ENCODE data around the gene CCNL2.

Gene CCNL2

GRCh38 chr1:1355416-1355815 lies 43.7 kb downstream of the CCNL2 start:
- DNase-seq (ENCODE audit: low spot score), result no peak

DNA sequence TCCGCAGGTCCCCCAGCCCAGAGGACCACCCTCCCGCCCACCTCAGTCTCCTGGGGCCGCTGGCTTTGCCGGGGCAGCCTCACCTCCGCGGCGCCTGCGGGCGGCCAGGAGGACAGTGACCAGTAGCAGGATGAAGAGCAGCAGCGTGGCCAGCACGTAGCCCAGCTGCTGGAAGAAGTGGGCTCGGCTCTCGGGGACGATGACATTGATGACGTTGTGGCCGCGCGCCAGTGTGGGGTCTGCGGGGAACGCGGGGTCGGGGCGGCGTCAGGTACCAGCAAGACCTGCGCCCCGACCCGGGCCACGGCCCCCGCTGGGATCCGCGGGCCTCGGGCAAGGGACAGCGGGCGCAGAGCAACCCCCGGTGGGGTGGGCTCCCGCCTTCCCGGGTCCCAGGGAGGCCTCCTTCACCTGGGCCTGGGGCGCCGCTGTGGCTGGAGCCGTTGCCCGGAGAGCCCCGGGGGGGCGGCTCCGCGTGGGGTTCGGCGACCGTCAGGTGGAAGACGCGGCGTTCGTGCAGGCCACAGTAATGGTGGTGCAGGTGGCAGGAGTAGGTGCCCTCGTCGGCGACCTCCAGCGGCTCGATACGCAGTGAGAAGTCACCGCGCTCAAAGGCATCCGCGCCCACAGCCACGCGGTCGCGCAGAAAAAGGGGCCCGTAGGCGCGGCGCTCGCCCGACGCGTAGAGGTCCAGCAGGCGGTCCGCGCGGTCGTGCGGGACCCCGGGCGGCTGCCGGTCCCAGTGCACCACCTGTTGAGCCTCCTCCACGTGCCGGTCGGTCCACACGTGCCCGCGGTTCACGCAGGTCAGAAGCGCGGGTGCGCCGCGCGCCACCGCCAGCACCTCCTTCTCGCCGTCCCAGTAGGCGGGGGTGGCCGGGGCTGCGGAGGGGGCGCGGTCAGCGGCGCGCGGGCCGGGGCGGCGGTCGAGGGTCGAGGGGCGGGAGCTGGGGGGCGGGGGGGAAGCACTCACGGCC lies 44.6 kb downstream of the CCNL2 start:
- DNase-seq (ENCODE audit: low spot score), result no peak

DNA sequence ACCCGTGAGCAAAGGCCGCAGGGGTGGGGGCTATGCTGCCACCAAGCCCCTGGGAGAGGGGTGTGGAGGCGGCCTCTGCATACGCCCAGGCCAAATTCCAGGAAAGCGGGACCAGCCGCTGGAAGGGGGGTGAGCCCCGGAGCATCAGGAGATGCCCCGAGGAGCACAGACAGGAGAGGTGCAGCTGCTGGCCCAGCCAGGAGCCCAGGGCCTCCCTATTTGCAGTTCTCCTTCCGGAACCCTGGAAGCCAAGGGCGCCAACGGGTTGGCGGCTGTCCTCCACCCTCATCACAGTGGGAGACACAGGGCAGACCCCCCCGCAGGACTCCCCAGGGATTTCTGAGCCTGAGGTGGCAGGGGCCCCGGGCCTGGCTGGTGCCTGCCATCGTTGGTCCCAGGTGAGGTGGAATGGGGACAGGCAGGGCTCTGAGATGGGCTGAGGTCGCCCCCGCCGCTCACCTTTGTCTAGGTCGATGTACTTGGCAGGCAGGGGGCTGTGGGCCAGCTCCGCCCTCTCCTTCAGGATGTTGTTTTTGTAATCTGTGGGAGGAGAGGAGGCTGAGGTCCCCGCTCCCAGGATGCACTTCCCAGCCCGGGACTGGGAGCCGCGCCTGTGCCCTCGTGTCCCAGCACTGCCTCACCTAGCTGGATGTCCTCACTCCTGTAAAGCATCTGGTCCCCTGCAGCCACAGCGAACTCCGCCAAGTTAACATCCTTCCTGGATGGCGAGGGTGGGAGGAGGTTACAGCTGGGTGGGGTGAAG lies 45.6 kb downstream of the CCNL2 start:
- no peak for DNase-seq (ENCODE audit: low spot score)

- DNase-seq (ENCODE audit: low spot score), result no peak
Measured at GRCh38 chr1:1352786-1353388, 46.2 kb downstream of the CCNL2 start.

DNA sequence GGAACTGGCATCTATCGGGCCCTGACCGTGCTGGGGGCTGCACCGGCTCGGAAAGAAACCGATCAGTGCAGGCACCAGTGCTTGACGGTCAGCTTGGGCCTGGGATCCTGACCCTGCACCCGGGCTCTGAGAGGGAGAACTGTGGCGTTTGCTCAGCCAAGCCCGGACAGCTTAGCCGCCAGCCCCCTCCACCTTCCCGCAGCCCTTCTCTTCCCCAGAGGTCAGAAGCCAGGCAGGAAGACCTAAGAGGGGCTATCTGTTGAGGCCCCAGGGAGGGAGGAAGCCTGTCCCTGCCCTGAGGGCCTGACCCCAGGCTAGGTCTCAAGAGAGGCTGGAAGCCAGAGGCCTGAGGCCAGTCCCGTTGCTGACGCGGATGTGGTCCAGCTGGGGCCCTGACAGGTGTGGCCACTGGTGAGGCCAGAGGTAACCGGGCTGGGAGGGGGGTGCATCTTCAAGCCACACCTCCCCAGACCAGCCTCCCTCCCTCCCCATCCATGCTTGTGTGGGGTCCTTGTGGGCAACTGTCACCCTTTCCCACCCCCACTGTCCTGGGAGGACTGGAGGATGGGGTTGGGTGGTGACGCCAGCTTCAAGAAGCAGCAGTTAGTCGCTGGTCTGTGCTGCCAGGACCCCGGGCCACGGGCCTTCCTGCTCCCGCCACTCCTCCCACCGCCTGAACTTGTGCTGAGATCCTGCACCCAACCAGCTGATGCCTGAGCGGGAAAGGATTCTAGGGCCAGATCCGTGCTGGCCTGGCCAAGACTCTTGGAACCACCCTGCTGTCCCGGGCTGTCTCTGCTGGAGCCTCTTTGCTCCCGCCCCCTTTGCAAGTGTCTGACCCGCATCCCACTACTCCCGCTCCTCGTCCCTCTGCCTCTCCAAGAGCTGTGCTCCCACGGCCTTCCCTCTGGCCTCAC lies 47.4 kb downstream of the CCNL2 start:
- no peak for DNase-seq (ENCODE audit: low spot score)

DNA sequence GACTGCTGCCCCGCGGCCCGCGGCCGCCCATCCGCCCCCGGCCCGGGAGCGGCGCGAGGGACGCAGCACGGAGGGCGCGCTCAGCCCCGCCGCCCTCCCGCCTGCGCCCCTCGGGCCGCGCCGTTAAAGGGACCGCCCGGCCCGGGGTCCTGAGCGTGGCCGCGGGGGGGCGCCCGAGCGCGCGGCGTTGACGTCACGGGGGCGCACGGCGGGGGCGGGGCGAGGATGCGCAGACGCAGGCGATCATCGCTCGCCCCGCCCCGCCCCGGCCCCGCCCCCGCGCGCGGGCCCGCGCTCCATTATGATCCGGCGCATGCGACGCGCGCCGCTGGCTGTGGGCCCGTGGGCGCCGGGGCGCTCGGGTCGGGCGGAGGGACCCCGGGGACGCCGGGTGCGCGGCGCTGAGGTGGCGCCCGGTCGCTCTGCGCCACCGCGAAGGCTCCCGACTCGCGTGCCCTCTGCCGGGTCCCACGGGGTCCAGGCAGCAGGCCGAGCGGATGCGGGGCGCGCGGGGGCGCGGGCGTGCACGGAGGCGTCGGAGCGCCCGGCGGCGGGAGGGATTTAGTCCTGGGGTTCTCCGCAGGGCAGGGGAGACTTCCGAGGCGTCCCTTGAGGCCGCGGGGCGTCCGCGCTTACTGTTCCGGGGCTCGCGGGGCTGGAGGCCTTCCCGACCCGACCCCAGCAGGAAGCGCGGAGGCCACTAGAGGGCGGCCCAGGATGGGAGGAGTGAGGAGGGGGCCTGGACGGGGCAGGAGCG lies 49.7 kb downstream of the CCNL2 start, which contains the start of gene DVL1:
TSS of gene DVL1 (minus strand) at position 163 of the 757 bp plus-strand sequence. CDS start 353 bp downstream, outside the sequence.
- DNase-seq (ENCODE audit: low spot score), result no peak

GRCh38 chr1:1348420-1349255 lies 50.5 kb downstream of the CCNL2 start:
- no peak for DNase-seq (ENCODE audit: low spot score)

DNA sequence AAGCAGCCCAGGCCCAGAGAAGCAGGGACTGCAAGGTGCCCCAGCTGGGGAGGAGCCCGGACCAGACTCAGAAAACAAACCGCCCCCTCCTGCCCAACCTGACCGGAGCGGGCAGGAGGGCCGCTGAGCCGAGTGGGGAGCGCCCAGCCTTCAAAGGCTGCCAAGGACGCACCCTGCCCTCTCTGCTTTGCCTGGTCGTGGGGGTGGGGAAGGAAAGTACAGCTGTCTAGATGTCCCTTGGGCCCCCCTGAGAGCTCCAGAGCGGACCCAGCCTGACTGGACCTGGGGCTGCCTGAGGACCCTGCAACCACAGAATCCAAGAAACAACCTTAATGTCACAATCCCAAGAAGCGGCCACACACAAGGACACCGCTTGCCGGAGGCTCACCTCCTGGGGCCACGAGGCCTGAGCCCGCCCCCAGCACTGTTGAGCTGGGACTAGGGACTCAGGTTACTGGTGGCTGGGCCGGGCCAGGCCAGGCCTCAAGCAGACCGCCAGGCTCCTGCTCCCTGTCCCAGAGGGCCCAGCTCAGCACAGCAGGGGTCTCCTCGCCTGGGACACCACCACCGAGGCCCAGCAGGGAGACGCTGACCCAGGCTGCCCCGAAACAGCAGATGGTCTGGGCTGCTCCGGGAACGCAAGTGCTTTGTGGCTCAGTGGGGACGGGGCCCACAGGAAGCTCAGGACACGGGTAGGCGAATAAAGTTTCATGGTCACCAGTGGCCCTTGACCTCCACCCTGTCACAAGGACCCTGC lies 51.3 kb downstream of the CCNL2 start:
- no peak for DNase-seq (ENCODE audit: low spot score)

- no peak for DNase-seq (ENCODE audit: low spot score)
Measured at GRCh38 chr1:1347026-1347595, 52.0 kb downstream of the CCNL2 start.

DNA sequence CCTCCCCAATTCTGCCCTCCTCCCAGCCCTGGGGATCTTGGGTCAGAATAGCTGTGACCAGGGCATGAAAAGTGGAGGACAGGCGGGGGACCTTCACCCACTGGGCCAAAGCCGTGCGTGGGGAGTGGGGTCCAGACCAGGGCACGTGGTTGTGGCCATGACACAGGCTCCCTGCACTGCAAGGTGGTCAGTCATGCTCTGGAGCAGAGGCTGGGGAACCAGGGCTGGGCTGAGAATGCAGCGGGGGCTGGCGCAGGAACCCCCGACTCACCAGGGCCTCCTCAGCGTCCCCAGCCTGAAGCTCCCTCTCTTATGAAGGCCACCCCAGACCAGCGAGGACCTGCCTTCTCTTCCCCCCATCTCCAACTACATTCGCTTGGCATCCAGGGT lies 52.6 kb downstream of the CCNL2 start:
- no peak for DNase-seq (ENCODE audit: low spot score)

DNA sequence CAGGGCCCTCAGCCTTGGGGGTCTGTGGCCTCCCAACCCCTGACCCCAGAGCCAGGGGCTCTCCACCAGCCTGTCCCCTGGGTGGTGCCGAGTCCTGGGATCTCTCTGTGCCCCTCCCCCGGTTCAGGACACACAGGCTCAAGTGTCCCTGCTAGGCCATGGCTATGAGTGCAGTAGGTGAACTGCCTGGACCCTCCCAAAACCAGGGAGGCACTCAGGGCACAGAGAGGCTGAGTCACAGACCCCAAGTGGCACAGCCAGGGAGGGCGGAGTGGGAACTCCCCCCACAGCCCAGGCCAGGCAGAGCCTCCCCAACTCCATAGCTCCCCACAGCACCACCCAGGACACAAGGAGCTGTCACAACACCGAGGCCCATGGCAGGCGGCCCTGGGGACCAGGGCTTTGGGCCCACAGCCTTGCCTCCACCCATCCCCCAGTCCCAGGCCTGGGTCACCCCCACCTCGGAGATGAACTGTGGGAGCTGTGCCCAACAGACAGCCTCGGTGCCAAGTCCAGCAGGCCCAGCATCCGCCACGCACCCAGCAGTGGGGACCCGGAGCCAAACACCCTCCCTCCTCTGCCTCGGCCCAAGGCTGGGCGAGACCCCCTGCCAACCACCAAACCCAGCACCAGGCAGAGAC lies 53.2 kb downstream of the CCNL2 start:
- no peak for DNase-seq (ENCODE audit: low spot score)

DNA sequence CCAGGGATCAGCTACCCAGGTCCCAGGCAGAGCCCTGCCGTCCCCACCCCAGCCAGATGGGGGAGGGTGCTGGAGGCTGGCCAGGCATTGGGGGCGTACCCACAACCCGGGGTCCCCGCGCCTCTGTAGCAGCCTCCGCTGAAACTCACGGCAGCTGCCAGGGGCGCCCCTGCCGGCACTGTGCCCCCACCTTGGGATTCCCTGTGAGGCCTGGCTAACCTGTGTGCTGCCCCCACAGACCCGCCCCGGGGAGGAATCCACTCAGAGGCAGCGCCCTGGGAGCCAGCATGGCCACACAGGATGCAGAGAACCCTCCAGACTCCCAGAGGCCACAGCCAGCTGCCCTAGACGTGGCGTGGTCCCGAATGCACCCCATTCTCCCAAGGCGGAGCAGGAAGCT lies 53.8 kb downstream of the CCNL2 start:
- no peak for DNase-seq (ENCODE audit: low spot score)

- no peak for DNase-seq (ENCODE audit: low spot score)
Measured at GRCh38 chr1:1344655-1345361, 54.3 kb downstream of the CCNL2 start.

DNA sequence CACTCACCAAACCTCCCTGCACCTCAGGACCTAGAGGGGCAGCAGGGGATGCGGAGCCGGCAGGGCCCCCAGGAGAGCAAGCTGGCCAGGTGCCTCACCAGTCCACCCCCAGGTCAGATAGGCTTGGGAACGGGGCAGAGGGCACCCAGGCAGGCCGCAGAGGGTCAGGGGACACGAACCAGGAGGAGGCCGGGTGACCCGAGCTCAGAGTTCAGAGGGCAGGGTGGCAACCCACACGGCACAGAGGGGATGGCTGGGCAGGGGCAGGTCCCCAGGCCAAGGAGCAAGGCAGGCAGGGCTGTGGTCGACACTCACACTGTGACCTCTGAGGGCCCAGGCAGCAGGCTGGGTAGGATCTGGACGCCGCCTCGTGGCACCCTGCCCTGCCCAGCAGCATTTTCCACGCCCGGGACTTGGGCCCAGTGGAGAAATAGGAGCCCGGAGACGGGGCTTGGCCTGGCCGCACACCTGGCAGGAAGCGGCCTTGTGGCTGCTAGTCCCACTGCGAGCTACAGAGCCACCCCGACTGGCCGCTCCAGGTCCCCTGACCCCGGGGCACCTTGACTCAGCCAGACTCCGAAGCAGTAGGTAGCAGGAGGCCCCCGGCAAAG lies 55.2 kb downstream of the CCNL2 start:
- DNase-seq (ENCODE audit: low spot score), result no peak

DNA sequence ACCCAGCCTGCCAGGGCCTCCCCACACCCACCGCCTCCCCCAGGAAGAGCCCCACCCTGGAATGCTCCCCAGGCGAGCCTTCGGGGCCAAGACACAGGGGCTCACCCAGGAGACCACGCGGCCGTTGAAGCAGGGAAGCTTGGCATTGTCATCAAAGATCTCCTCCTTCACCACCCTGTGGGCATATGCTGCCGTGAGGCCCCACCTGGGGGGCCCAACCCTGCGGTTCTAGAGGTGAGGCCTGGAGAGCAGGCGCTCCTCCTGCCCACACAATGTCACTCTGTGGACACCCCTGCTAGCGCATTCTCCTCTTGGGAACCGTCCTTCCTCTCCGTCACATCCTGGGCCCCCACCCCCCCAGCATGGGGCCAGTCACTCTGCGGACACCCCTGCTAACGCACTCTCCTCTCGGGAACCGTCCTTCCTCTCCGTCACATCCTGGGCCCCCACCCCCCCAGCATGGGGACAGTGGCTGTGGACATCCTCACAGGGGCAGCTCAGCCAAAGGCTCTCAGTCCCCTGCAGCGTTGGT lies 56.5 kb downstream of the CCNL2 start:
- no peak for DNase-seq (ENCODE audit: low spot score)

GRCh38 chr1:1342061-1342562 lies 57.0 kb downstream of the CCNL2 start:
- no peak for DNase-seq (ENCODE audit: low spot score)
